Nephron progenitor cell (in vitro differentiated cells): ENCODE measurements around the gene LIMS2.

Experiments
- DNase-seq: peaks from one replicate; pipeline ENCODE4 v3.0.0; 2021
- H3K27ac Mint-ChIP-seq: 2 replicates; pipeline ENCODE4 v1.8.0; 2021; ENCODE audit warnings: mild to moderate bottlenecking, moderate library complexity, mixed read lengths
- H3K27me3 Mint-ChIP-seq: 2 replicates; pipeline ENCODE4 v1.8.0; 2021; ENCODE audit warnings: mild to moderate bottlenecking, low read depth, mixed read lengths; ENCODE audit not compliant: poor library complexity
- H3K36me3 Mint-ChIP-seq: 2 replicates; pipeline ENCODE4 v1.8.0; 2021; ENCODE audit warnings: low read depth, mixed read lengths
- H3K4me1 Mint-ChIP-seq: 2 replicates; pipeline ENCODE4 v1.8.0; 2021; ENCODE audit warnings: mixed read lengths
- H3K4me3 Mint-ChIP-seq: 2 replicates; pipeline ENCODE4 v1.8.0; 2021; ENCODE audit warnings: mild to moderate bottlenecking, moderate library complexity, mixed read lengths
- H3K9me3 Mint-ChIP-seq: 2 replicates; pipeline ENCODE4 v1.8.0; 2021; ENCODE audit warnings: mild to moderate bottlenecking, moderate library complexity, mixed read lengths
- CTCF ChIP-seq: fragments of 200-600 bp; sonication (generic); IDR thresholded peaks from 2 replicates; pipeline ENCODE4 v1.5.0; 2021; ENCODE audit warnings: antibody characterized with exemption

Gene LIMS2

GRCh38 chr2:127718271-127718670, 42.9 kb upstream of the LIMS2 start:
- no peaks in the 10 kb centered on the region for H3K27me3 Mint-ChIP-seq
- no peaks in the 10 kb centered on the region for H3K9me3 Mint-ChIP-seq
- peaks cover 15% of the 10 kb centered on the region for H3K4me1 Mint-ChIP-seq
- peaks cover 57% of the 10 kb centered on the region for H3K36me3 Mint-ChIP-seq
- no peak overlapping the region for H3K4me3 Mint-ChIP-seq
- no peak overlapping the region for H3K27ac Mint-ChIP-seq
- DNase-seq: no peak
- no peak for TF ChIP-seq CTCF

GRCh38 chr2:127715778-127716449, 40.6 kb upstream of the LIMS2 start:
- Mint-ChIP-seq H3K27ac (no peak overlapping the region), H3K36me3 (peaks cover 37% of the 10 kb centered on the region), H3K4me3 (no peak overlapping the region), H3K9me3 (no peaks in the 10 kb centered on the region), H3K27me3 (peaks cover 4% of the 10 kb centered on the region), H3K4me1 (peaks cover 20% of the 10 kb centered on the region)
- DNase-seq: no peak
- TF ChIP-seq CTCF: no peak

- no peak overlapping the region for H3K27ac Mint-ChIP-seq
- H3K4me1 Mint-ChIP-seq: peaks cover 20% of the 10 kb centered on the region
- H3K4me3 Mint-ChIP-seq: no peak overlapping the region
- no peaks in the 10 kb centered on the region for H3K9me3 Mint-ChIP-seq
- H3K27me3 Mint-ChIP-seq: peaks cover 4% of the 10 kb centered on the region
- TF ChIP-seq CTCF: no peak
- DNase-seq: no peak
- H3K36me3 Mint-ChIP-seq: peaks cover 34% of the 10 kb centered on the region
Measured at GRCh38 chr2:127713562-127713961, 38.2 kb upstream of the LIMS2 start.

GRCh38 chr2:127712999-127713398, 37.7 kb upstream of the LIMS2 start:
- Mint-ChIP-seq H3K9me3 (no peaks in the 10 kb centered on the region), H3K4me3 (no peak overlapping the region), H3K27me3 (peaks cover 4% of the 10 kb centered on the region), H3K4me1 (peaks cover 20% of the 10 kb centered on the region), H3K27ac (peak overlapping the region; percentile 58), H3K36me3 (peaks cover 35% of the 10 kb centered on the region)
- DNase-seq: no peak
- no peak for TF ChIP-seq CTCF

- H3K9me3 Mint-ChIP-seq: no peaks in the 10 kb centered on the region
- peaks cover 14% of the 10 kb centered on the region for H3K4me1 Mint-ChIP-seq
- H3K4me3 Mint-ChIP-seq: no peak overlapping the region
- H3K27ac Mint-ChIP-seq: peak overlapping the region; percentile 69
- H3K27me3 Mint-ChIP-seq: peaks cover 4% of the 10 kb centered on the region
- DNase-seq: no peak
- H3K36me3 Mint-ChIP-seq: peaks cover 55% of the 10 kb centered on the region
- no peak for TF ChIP-seq CTCF
Measured at GRCh38 chr2:127709336-127709735, 34.0 kb upstream of the LIMS2 start.
